Calu3 (cell line): ENCODE data around the gene CYP24A1. TPM values are rescaled to one million over a fixed set of nuclear protein-coding genes. Genes with fewer than 3 reads are reported as not detected.

ENCODE experiments used
- BruUV-seq: library from RNA; stranded (reverse); fragments of 400-500 nt; replicated peaks from 2 replicates; lab custom pipeline; 2021; lab: Mats Ljungman, UMichigan
- CTCF ChIA-PET: fragments of 300-600 bp; sonication (Branson Sonifier 250); formaldehyde crosslinking; loops from one replicate; lab custom pipeline; 2022; ENCODE audit warnings: antibody characterized with exemption; lab: Charles Lee
- DNase-seq: peaks from one replicate; pipeline ENCODE4 v3.0.0; 2022
- H3K27ac Mint-ChIP-seq: one replicate; pipeline ENCODE4 v1.8.0; 2022; ENCODE audit warnings: mixed read lengths; ENCODE audit not compliant: unreplicated experiment
- H3K27me3 Mint-ChIP-seq: one replicate; pipeline ENCODE4 v1.8.0; 2022; ENCODE audit warnings: mixed read lengths; ENCODE audit not compliant: unreplicated experiment
- H3K36me3 Mint-ChIP-seq: one replicate; pipeline ENCODE4 v1.8.0; 2022; ENCODE audit warnings: mild to moderate bottlenecking, moderate library complexity, mixed read lengths; ENCODE audit not compliant: insufficient read depth, unreplicated experiment
- H3K4me1 Mint-ChIP-seq: one replicate; pipeline ENCODE4 v1.8.0; 2022; ENCODE audit warnings: mild to moderate bottlenecking, low read depth, mixed read lengths; ENCODE audit not compliant: unreplicated experiment
- H3K4me3 Mint-ChIP-seq: one replicate; pipeline ENCODE4 v1.8.0; 2022; ENCODE audit warnings: mild to moderate bottlenecking, low read depth, moderate library complexity, mixed read lengths; ENCODE audit not compliant: unreplicated experiment
- H3K9me3 Mint-ChIP-seq: one replicate; pipeline ENCODE4 v1.8.0; 2022; ENCODE audit warnings: low read depth, mixed read lengths; ENCODE audit not compliant: unreplicated experiment
- intact Hi-C: fragments of 100-400 bp; cut with micrococcal nuclease; formaldehyde crosslinking; loops from one replicate; pipeline ENCODE4 v1.10.0; 2022; ENCODE audit not compliant: unreplicated experiment
- total RNA-seq: library from RNA; stranded (reverse); gene quantifications from 2 replicates; pipeline ENCODE4 v1.2.3, GENCODE V29; 2022
- TF ChIP-seq, protein P1 (sequence below): fragments of 200-600 bp; IDR thresholded peaks from one replicate; pipeline ENCODE4 v1.8.0; 2022; ENCODE audit warnings: antibody characterized with exemption; ENCODE audit not compliant: unreplicated experiment

CYP24A1 gene
- total RNA-seq, 1 experiment from 2014 or later, result 665 TPM

- H3K4me1 Mint-ChIP-seq, result peaks cover 80% of the 10 kb centered on the region
- CTCF ChIA-PET, result interaction anchor here (1.5 to 2.1 kb wide), 2 partner anchors 24 to 60 kb away, joined by 4 to 5 read pairs; no protein-coding TSS in a partner anchor
- H3K27ac Mint-ChIP-seq, result peak overlapping the region; percentile 83
- intact Hi-C loops, result loop anchor here (1.0 to 10.0 kb wide), 2 partner anchors 24 to 236 kb away; no protein-coding TSS in a partner anchor
- H3K9me3 Mint-ChIP-seq, result peaks cover 3% of the 10 kb centered on the region
- H3K27me3 Mint-ChIP-seq, result no peaks in the 10 kb centered on the region
- no peak overlapping the region for H3K4me3 Mint-ChIP-seq
- TF ChIP-seq, protein P1, sequence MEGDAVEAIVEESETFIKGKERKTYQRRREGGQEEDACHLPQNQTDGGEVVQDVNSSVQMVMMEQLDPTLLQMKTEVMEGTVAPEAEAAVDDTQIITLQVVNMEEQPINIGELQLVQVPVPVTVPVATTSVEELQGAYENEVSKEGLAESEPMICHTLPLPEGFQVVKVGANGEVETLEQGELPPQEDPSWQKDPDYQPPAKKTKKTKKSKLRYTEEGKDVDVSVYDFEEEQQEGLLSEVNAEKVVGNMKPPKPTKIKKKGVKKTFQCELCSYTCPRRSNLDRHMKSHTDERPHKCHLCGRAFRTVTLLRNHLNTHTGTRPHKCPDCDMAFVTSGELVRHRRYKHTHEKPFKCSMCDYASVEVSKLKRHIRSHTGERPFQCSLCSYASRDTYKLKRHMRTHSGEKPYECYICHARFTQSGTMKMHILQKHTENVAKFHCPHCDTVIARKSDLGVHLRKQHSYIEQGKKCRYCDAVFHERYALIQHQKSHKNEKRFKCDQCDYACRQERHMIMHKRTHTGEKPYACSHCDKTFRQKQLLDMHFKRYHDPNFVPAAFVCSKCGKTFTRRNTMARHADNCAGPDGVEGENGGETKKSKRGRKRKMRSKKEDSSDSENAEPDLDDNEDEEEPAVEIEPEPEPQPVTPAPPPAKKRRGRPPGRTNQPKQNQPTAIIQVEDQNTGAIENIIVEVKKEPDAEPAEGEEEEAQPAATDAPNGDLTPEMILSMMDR, result no peak
- no TSS peak for BruUV-seq
- H3K36me3 Mint-ChIP-seq, result peaks cover 27% of the 10 kb centered on the region
- no peak for DNase-seq
Observed at GRCh38 chr20:54108817-54109216, 65.0 kb downstream of the CYP24A1 start.

DNA sequence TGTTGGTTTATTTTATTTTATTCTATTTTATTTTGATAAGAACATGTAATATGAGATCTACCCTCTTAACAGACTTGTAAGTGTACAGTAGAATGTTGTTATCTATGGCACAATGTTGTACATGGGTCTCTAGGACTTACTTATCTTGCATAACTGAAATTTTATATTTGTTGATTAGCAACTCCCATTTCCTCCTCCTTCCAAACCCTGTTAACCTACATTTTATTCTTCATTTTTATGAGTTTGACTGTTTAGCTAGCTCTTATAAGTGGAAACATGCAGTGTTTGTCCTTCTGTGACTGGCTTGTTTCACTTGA, 65.5 kb downstream of the CYP24A1 start:
- CTCF ChIA-PET, result interaction anchor here (0.6 to 2.1 kb wide), 3 partner anchors 24 to 103 kb away, joined by 4 to 5 read pairs (median 5); no protein-coding TSS in a partner anchor
- Mint-ChIP-seq H3K27ac (peak overlapping the region; percentile 83), H3K9me3 (peaks cover 3% of the 10 kb centered on the region), H3K27me3 (no peaks in the 10 kb centered on the region), H3K4me1 (peaks cover 80% of the 10 kb centered on the region), H3K36me3 (peaks cover 21% of the 10 kb centered on the region), H3K4me3 (no peak overlapping the region)
- DNase-seq, result no peak
- TF ChIP-seq, protein P1, result no peak
- BruUV-seq, result no TSS peak
- intact Hi-C loops, result loop anchor here (1.0 to 10.0 kb wide), 2 partner anchors 25 to 237 kb away; no protein-coding TSS in a partner anchor

- peak overlapping the region; percentile 55 for H3K4me3 Mint-ChIP-seq
- no peaks in the 10 kb centered on the region for H3K27me3 Mint-ChIP-seq
- DNase-seq, result peak; percentile 81
- TF ChIP-seq, protein P1, result no peak
- intact Hi-C loops, result loop anchor here (1.0 to 10.0 kb wide), 4 partner anchors 16 to 237 kb away; partner anchors contain the start of gene CYP24A1
- H3K4me1 Mint-ChIP-seq, result peaks cover 81% of the 10 kb centered on the region
- CTCF ChIA-PET, result interaction anchor here (0.6 to 2.7 kb wide), 10 partner anchors 8 to 221 kb away, joined by 3 to 7 read pairs (median 6); partner anchors contain the start of gene PFDN4
- TSS peak; percentile 72 for BruUV-seq
- H3K9me3 Mint-ChIP-seq, result peaks cover 3% of the 10 kb centered on the region
- peaks cover 19% of the 10 kb centered on the region for H3K36me3 Mint-ChIP-seq
- H3K27ac Mint-ChIP-seq, result peak overlapping the region; percentile 83
Observed at GRCh38 chr20:54107600-54108325, 66.0 kb downstream of the CYP24A1 start.

- TF ChIP-seq, protein P1, result no peak
- peaks cover 83% of the 10 kb centered on the region for H3K4me1 Mint-ChIP-seq
- peak overlapping the region; percentile 83 for H3K27ac Mint-ChIP-seq
- peaks cover 3% of the 10 kb centered on the region for H3K9me3 Mint-ChIP-seq
- CTCF ChIA-PET, result interaction anchor here (0.6 to 2.7 kb wide), 11 partner anchors 8 to 221 kb away, joined by 3 to 12 read pairs (median 6); partner anchors contain the start of gene PFDN4
- no peak for DNase-seq
- peak overlapping the region; percentile 55 for H3K4me3 Mint-ChIP-seq
- TSS peak; percentile 96 for BruUV-seq
- no peaks in the 10 kb centered on the region for H3K27me3 Mint-ChIP-seq
- peaks cover 19% of the 10 kb centered on the region for H3K36me3 Mint-ChIP-seq
- intact Hi-C loops, result loop anchor here (1.0 to 10.0 kb wide), 3 partner anchors 16 to 238 kb away; partner anchors contain the start of gene CYP24A1
Observed at GRCh38 chr20:54107181-54107580, 66.6 kb downstream of the CYP24A1 start.
